ENCODE data around the gene PPTC7.
"Not testable (repeated sequence)": the region's sequence is repeated elsewhere in the genome, so short reads cannot be mapped to it uniquely, and the experiment has no call there.

The PPTC7 gene

DNA sequence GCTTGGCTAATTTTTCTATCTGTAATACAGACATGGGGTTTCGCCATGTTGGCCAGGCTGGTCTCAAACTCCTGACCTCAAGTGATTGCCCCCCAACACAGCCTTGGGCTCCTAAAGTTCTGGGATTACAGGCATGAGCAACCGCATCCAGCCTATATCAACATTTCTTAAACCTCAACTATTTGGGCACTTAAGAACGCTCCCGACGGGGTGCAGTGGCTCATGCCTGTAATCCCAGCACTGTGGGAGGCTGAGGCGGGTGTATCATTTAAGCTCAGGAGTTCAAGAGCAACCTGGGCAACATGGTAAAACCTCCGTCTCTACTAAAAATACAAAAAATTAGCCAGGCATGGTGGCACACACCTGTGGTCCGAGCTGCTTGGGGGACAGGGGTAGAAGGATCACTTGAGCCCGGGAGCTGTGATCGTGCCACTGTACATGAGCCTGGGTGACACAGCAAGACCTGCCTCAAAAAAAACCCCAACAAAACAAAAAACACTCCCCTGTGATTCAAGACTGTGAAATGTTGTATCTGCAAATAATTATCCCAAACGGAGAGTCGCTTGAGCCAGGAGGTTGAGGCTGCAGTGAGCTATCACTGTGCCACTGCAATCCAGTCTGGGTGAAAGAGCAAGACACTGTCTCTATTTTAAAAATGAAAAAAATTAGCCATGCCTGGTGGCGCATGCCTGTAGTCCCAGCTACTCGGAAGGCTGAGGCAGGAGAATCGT, 21.5 kb downstream of the PPTC7 start:
- DNase-seq (ENCODE audit: low read depth), result no peak

DNA sequence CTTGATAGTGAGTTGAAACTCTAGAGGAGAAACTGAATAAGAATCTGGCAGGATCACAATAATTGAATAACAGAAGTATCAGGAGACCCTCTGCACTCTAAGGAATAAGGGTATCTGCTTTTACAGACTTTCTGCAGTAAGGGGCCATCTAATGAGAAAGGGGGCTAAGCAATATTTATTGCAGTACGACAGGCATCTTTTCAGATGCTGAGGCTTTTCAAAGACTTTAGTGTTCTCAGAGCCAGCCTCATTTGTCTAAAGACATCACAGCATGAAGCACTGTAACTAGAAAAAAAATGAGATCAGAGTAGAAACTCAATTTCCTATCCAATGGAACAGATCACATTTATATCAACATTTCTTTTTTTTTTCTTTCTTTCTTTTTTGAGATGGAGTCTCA, 22.2 kb downstream of the PPTC7 start:
- no peak for DNase-seq (ENCODE audit: low read depth)

DNA sequence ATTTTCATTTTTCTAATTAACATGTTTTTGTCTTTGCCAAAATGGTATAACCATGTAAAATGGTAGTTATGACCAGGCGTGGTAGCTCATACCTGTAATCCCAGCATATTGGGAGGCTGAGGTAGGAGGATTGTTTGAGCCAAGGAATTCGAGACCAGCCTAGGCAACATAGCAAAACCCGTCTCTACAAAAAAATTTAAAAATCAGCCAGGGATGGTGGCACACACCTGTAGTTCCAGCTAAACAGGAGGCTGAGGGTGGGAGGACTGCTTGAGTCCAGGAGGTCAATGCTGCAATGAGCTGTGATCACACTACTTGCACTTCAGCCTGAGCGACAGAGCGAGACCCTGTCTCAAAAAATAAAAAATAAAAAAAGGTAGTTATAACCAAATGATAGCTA, 23.1 kb downstream of the PPTC7 start:
- no peak for DNase-seq (ENCODE audit: low read depth)

DNA sequence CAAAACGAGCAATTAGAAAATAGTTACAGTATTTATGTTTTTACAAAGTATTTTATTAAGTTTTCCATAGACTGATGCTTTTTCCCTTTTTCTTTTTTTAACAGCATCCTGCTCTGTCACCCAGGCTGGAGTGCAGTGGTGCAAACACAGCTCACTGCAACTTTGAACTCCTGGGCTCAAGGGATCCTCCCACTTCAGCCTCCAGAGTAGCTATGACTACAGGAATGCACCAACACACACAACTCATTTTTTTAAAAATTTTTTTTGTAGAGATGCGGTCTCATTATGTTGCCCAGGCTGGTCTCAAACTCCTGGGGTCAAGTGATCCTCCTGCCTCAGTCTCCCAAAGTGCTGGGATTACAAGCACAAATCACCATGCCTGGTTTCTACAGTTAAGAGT, 24.2 kb downstream of the PPTC7 start:
- not testable (repeated sequence) for DNase-seq (ENCODE audit: low read depth)

DNA sequence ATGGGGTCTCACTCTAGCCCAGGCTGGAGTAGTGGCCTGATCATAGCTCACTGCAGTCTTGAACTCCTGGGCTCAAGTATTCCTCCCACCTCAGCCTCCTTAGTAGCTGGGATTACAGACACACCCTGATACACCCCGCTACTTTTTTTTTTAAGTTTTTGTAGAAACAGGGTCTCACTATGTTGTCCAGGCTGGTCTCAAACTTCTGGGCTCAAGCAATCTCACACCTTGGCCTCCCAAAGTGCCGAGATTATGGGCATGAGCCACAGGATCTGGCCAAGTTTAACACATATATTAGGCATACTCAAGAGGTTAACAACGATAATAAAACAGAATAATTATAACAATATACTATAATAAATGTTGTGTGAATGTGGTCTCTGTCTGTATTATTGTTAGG, 25.8 kb downstream of the PPTC7 start:
- no peak for DNase-seq (ENCODE audit: low read depth)

GRCh38 chr12:110556705-110557104, 26.4 kb downstream of the PPTC7 start:
- DNase-seq (ENCODE audit: low read depth), result no peak

DNA sequence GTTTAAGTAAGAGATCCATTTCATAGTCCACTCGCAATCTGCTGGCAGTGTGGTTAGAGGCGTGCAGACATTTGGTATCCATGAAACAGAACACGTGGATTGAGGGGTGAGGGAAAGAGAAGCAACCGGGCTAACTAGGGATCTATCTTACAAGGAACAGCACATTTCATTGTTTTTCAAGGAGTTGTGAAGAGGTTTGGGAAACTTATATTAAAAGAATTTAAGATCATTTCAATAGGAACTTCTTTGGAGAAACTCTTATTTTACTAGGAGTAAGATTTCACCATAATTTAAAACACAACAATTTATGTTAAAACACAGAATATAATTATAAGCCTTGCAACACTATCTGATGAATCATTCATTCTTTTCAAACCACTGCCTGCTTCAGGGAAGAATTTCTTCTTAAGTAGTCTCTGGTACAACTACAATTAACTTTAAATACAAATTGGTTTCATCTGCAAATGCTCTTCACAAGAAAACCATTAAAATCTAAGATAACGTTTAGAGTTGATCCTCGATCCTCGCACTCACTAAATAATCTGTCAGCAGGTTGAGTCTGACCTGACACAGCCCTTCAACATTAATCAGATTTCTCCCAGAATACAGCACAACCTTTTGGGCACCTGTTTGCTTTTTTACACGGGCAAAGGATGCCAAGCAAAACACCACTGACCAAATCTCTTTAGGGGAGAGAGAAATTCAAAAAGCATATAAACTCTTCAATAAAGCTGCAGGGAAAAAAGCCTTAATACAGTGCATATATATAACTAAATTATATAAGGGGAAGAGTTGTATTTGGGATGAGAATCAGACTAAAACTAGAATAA, 27.3 kb downstream of the PPTC7 start:
- DNase-seq (ENCODE audit: low read depth), result no peak

GRCh38 chr12:110554184-110554583, 28.9 kb downstream of the PPTC7 start:
- DNase-seq (ENCODE audit: low read depth), result no peak

DNA sequence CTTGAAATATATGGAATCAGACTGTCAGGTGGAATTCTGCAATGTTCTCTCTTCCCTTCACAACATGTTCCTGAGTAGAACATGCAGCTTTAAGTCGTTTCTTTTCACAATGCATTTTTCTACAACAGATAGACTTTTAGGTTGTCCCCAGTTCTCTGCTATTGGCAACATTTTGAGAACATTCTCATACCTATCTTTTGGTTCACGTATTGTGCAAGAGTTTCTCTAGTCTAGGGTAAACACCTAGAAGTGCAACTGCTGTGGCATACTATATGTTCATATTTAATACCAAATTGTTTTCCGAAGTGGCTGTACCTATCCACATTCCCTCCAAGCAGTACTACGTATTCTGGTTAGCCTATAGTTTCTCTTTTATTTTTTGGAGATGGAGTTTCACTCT, 32.1 kb downstream of the PPTC7 start:
- DNase-seq (ENCODE audit: low read depth), result no peak

DNA sequence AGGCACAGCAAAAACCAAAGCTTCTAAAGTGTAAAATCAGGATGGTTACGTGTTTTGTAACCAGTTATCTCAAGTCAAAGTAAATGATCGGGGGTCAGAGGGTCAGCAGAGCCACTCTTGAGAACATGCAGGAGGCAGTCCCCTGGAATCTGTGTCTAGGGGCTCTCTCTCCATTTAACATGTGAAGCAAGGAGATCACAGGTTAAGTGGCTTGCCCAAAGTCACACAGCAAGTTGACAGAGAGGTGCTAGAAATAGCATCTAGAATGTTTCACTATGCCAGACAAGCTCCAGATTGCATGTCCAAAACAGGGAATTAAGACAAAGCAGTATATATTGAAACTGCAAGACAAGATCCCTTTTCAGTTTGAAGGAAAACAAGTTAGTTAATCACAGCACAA, 33.4 kb downstream of the PPTC7 start:
- no peak for DNase-seq (ENCODE audit: low read depth)

DNA sequence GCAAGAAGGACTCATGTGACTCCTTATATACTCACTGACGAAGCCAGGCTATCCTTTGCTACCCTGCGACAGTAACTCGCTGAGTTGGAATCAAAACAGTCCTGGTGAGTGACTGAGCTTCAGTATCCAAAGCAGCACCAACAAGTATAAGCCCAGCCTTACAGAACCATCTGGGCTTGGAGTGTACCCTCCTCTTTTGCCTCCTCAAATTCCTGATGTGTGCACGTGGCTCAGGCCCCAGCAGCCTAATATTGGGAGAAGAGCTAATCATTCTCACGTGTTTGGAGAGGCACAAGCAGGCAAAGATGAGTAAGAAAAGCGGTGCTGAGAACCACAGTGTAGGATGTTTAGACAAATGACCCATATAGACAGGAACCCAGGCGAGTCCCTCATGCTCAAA, 34.4 kb downstream of the PPTC7 start:
- DNase-seq (ENCODE audit: low read depth), result no peak

- DNase-seq (ENCODE audit: low read depth), result no peak
Observed at GRCh38 chr12:110547090-110547489, 36.0 kb downstream of the PPTC7 start.

- no peak for DNase-seq (ENCODE audit: low read depth)
Observed at GRCh38 chr12:110546339-110546738, 36.8 kb downstream of the PPTC7 start.

DNA sequence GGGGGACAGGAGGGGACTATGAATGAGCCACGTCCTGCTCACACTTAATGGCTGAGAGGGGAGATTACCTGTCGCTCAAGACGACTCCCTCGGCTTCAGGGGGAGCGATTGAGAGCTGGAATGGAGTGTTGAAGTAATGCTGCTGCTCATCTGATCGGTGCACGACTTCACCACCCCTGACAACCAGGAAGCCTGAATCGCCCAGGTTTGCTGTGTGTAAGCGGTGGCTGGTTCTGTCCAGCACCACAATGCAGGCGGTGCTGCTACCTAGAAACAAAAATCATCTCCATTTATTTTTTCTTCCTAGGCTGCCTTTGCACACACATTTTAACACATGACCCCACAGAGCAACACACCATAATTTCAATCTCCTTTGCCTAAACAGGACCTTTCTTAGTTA, 37.3 kb downstream of the PPTC7 start:
- DNase-seq (ENCODE audit: low read depth), result no peak

- not testable (repeated sequence) for DNase-seq (ENCODE audit: low read depth)
Observed at GRCh38 chr12:110545259-110545658, 37.9 kb downstream of the PPTC7 start.

GRCh38 chr12:110543965-110544364, 39.2 kb downstream of the PPTC7 start:
- no peak for DNase-seq (ENCODE audit: low read depth)

DNA sequence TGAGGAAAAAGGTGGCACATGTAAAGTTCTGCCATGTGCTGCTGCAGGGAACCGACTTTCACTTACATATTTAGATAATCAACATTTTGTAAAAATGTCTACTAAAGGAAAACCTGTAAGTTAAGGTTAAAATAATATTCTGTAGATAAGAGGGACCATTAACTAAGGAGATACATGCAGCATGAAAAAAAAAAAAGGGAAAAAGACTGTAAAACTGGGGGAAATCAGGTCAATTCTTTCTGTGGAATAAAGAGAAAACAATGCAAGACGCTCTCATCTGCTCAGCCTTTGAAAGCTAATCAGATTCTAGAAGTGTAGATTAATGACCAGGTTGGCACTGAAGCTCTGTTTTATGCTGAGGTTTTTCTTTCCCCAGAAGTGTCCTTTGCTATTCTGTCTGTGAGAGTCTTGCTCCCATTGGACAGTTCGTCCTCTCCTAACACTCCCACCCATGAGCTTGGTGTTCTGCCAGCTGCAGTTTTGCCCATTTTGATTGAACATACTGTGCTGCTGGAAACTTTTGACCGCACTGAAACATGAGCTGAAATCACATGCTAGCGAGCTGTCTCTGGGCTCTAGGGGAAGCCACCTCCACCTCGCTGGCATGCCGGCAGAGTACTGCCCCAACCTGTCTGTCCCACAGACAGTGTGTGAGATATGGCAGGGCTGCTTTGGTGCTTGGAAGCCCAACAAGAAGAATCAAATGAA, 39.7 kb downstream of the PPTC7 start:
- no peak for DNase-seq (ENCODE audit: low read depth)

DNA sequence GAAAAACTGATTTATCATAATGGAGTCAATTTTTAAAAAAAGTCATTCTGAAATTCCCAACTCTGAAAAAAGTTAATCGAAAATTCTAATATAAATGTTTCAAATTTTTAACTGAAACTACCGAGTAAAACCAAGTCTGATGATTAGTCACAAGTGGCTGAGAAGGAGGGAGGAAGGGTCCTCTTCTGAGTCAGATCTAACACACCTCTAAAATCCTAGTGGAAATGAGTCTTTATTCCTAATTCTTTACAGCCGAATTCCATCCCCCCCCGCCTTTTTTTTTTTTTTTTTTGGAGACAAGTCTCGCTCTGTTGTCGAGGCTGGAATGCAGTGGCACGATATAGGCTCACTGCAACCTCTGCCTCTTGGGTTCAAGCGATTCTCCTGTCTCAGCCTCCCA, 43.1 kb downstream of the PPTC7 start:
- no peak for DNase-seq (ENCODE audit: low read depth)

DNA sequence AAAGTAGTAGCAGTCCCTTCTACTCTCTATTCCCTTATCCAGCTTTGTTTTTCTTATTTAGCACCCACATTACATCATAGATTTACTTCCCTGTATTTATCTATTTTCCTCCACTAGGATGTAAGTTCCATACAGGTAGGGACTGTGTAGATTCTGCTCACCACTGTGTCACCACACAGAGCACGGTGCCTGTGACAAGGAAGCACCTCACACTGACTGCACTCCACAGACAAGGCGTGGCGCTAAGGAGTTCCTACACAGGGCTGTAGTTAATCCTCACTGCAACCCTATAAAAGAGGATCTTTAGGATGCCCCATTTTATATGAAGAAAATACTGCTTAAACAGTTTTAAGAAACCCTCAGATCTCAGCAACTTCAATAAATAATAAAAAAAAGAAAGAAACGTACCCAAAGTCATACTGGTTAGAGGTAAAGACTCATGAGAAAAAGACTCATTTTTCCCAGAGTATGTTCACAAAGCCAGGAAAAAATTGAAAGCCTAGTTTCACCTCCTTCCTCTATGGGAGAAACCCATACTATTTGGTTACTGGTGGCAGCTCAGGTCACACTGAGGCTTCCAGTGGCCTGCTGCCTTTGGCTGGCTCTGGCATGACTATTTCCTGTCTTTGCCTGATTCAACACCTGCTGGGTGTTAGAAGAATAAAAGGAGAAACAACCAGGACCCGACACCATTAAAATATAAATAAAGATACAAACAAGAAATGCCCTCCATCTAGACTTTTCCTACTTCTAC, 44.1 kb downstream of the PPTC7 start:
- DNase-seq (ENCODE audit: low read depth), result no peak

DNA sequence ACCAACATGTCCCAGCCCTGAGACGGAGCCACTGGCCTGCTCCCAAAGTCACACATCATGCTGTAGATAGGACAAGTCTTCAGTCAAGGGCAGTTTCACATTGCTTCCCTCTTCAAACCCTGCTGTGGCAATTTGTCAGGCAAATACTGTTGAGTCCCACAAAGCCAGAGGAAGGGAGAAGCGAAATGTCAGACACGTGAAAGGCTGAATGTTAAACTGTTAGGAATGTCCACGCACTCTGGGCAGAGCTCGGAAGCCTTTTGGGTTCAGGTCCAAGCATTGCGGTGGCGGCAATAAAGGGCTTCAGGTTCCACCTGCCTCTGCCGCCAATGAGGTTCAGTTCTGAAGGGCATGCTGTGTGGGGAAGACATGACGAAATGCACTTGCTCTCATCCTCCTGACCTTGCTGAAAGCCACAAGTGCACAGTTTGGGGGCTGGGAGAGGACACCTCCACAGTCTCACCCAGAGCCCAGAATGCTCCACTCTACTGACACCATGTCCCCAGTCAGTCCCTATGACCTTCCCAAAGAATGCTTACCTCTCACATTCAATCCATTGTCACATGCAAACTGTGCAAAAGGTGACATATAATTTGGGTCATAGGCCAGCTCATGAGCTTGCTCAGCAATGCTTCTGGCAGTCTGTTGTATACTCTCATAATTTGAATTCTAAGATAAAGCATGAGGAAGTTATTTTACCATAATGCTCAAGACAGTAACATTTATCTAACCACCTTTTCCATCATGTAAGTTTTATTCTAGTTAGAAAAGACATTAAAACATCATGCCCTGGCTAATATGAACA, 45.3 kb downstream of the PPTC7 start:
- DNase-seq (ENCODE audit: low read depth), result no peak

DNA sequence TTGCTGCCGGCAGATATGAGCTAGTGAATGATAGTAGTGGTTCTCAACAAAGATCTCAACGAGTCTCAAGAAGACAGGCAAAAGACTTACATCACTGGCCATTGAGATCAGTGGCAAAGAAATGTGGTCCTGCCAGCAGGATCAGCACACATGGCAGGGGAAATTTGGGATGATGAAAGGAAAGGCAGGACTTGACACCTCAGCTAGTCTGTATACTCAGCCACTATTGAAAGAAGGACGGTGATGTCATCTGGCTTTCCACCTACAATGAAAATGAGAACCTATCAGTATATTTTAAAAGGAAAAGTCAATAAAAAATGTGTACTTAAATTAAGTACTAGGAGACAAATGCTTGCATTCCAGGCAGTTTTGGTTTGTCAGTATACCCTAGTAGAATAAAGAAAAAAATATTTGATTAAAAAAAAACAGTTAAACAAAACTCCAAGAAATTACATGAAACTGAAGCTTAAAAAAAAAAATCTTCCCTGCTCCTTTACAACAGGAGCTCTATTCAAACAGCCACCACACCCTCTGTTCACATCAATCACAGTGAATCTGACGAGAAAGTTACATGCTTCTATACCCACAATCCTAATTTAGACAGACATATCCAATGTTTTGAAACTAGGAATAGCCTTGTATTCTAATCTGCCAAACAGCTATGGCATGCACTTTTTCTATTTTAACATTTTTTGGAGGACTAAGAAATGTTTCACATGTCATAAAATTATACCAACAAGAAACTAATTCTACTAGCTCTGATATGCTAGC, 46.1 kb downstream of the PPTC7 start:
- no peak for DNase-seq (ENCODE audit: low read depth)

All from stimulated activated CD8-positive, alpha-beta memory T cell treated with anti-CD3 and anti-CD28 coated beads, Interleukin-4, amount 100 ng/mL, for 24 hours (primary cell).